Kasumi-1 (cell line): Measurements from ENCODE around the gene CIT.

Experiments
- DNase-seq, 2 experiments: peaks; one replicate each; lab custom pipeline; 2025; lab: John Stamatoyannopoulos, UW

Gene CIT

DNA sequence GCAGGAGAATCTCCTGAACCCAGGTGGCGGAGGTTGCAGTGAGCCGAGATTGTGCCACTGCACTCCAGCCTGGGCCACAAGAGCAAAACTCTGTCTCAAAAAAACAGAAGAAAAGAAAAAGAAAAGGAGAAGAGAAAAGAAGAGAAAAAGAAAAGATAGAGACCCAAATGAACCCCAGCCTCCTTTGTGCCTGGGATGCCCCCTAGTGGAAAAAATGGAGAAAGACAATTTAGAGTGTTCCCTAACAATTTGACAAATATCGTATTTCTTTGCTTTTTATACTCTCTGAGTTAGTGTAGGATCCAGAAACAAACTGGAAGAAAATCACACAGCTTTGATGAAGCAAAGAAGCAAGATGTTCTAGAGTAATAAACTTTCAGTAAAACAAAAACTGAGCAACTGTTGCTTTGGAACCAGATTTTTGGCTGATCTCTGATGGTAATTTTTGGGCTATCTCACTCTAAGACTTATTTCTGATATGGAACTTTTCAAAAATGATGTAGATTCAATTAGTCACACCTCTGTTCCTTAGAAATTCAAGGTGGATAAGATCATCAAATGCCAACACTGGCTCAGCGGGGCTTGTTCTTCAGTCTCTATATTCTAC is 227.8 kb downstream of the CIT start:
- peak; percentile 18 to 51 for DNase-seq

DNA sequence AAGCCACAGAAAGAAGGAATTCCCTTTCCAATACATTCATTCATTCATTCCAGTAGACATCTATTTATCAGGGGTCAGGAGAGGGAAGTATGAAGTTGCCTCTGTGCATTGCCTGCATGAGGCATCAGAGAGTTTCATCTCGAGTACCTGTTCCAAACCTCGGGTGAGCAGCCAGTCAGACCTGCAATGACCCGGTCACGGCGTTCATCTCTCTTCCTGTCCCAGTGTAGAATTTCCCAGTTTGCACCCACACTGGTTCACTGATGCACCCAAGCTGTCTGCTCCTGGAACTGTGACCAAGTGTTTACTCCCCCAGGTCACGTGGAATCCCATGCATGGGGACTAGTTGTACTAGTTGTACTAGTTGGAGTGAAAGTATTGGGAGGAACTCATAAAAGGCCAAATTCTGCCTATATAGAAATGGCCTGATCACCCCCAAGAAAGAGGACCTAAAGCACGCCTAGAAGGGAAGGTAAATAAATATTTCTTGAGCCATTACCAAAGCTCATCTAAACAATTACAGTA is 231.5 kb downstream of the CIT start:
- DNase-seq, result no peak

DNA sequence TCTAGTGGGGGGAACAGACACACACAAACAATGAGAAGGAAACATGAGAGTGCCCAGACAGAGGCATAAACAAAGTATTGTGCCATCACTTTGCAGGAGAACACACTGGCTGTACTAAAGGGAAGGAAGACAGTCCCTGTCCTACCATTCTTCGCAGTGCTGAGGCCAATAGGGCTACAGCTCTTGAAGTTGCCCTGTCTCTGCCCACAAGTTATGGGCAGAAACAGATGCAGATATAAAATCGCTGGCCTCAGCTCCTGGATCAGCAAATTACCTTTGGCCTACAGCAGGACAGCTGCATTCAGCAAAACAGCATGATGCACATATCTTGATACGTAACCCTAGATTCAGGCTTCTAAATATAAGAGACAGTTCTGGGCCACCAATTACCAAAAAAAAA is 232.2 kb downstream of the CIT start:
- DNase-seq, result no peak

DNA sequence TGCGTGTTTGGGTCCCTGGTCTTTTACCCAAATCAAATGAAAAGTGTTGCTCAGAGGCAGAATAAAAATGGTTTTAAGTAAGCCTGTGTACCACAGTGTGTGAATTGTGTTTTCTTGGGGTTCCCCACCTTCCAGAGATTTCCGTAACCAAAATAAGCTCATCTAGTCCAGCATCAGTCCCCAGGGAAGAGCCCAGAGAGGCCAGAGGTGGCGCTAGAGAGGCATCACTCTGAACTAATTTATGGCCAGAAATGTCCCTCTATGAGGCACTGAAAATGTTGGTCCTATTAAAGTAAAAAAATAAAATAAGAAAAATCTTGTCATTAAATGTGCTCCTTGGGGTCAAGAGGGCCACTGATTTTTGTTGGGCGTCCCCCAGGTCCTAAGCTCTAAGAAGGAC is 234.1 kb downstream of the CIT start:
- DNase-seq, result no peak
